ENCODE results near the gene TRPM4. TPM values are rescaled to one million over a fixed set of nuclear protein-coding genes. Genes with fewer than 3 reads are reported as not detected.

Gene TRPM4
- total RNA-seq = 100 to 1,000 TPM in 1 of 6 donors, 10 to 100 TPM in 5; 23.9 to 120 (median 49.3) TPM

DNA sequence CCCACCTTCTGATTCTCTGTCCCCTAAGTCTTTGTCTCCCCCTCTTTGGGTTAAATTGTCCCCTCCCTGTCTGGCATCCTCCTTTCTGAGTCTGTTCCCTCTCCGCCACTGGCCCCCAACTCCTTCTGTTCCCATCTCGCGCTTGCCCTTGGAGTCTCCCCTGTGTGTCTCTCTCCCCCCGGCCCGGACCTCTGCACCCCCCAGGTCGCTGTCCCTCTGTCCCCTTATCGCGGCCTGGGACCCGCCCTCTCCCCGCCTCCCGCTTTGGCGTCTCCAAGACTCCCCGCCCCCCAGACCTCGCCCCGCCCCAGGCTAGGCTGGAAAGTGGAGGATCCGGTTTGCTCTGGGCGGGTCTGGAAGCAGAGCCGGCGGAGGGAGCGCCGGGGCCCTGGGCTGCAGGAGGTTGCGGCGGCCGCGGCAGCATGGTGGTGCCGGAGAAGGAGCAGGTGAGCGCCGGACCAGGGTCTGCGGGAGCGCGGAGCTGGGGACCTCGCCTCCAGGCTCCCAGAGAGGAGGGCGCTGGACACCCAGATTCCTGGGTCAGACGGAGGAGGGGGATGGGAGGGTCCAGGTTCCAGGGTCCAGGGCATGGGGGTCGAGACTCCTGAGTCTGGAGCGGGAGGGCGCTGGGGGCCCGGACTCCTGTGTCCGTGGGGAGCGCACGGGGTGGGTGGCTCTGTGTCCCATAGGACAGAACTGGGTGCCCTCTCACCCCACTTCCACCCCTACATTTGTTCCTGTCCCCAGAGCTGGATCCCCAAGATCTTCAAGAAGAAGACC lies at the start of gene TRPM4:
TRPM4 (plus strand) TSS at position 348 of the 780 bp plus-strand sequence; CDS start at position 423, 75 bp downstream.
- no peaks in the 10 kb centered on the region for H3K9me3 ChIP-seq
- no peaks in the 10 kb centered on the region for H3K27me3 ChIP-seq
- ATAC-seq (ENCODE audit: low FRiP score in 2 of 2) = peak; percentile 95 to 97
- H3K4me1 ChIP-seq = peaks cover 11 to 23% (median 14%) of the 10 kb centered on the region in 4 donors
- DNase-seq = peak; percentile 92 to 96
- peaks cover 0 to 5% (median 0%) of the 10 kb centered on the region in 4 donors for H3K36me3 ChIP-seq
- TF ChIP-seq, protein P1, sequence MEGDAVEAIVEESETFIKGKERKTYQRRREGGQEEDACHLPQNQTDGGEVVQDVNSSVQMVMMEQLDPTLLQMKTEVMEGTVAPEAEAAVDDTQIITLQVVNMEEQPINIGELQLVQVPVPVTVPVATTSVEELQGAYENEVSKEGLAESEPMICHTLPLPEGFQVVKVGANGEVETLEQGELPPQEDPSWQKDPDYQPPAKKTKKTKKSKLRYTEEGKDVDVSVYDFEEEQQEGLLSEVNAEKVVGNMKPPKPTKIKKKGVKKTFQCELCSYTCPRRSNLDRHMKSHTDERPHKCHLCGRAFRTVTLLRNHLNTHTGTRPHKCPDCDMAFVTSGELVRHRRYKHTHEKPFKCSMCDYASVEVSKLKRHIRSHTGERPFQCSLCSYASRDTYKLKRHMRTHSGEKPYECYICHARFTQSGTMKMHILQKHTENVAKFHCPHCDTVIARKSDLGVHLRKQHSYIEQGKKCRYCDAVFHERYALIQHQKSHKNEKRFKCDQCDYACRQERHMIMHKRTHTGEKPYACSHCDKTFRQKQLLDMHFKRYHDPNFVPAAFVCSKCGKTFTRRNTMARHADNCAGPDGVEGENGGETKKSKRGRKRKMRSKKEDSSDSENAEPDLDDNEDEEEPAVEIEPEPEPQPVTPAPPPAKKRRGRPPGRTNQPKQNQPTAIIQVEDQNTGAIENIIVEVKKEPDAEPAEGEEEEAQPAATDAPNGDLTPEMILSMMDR (IDR thresholded peaks at IDR 0.05) = peak in 1 of 6 experiments; percentile 4
- TF ChIP-seq POLR2A (IDR thresholded peaks at IDR 0.05) = peak in 3 of 4 donors; percentile 55 to 83 (median 58)
- TF ChIP-seq EP300 (IDR thresholded peaks at IDR 0.05) = no peak
- TF ChIP-seq POLR2AphosphoS5 (IDR thresholded peaks at IDR 0.05) = peak; percentile 63 to 88
- peak within 1 kb of the TSS; percentile 56 to 99 (median 81) for H3K4me3 ChIP-seq
- peak within 1 kb of the TSS; percentile 85 to 95 (median 90) for H3K27ac ChIP-seq
- WGBS, 2 donors = 0 to 2% methylated on average over 27 to 31 of the region's 41 CpGs

DNA sequence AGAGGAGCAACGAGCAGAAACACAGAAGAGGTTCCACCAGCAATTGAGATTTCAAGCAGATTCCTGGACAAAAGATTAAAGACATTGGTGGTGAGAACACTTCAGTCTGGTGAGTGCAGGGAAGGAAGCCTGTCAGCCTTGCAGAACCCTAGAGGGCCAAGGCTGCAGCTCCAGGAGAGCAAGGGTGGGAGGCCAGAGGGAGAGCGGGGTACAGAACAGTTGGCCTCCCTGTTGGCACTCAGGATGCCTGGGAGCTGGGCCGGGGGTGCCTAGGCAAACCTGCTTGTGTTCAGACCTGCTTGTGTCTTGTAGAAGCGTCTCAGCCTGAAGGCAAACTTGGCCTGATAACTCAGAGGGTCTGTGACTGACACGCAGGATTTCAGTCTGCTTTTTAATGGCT lies 48.5 kb upstream of the TRPM4 start:
- peaks cover 9 to 57% (median 49%) of the 10 kb centered on the region in 4 donors for H3K36me3 ChIP-seq
- H3K27me3 ChIP-seq = no peaks in the 10 kb centered on the region
- no peaks in the 10 kb centered on the region for H3K9me3 ChIP-seq
- TF ChIP-seq, protein P1 (IDR thresholded peaks at IDR 0.05) = no peak
- no peak for TF ChIP-seq POLR2A (IDR thresholded peaks at IDR 0.05)
- H3K4me1 ChIP-seq = peaks cover 7 to 9% (median 8%) of the 10 kb centered on the region in 4 donors
- WGBS, 2 donors = 82 to 87% methylated on average over 5 of the region's 5 CpGs
- no peak overlapping the region for H3K27ac ChIP-seq
- ATAC-seq (ENCODE audit: low FRiP score in 2 of 2) (no peak), DNase-seq (no peak)
- H3K4me3 ChIP-seq = no peak overlapping the region

- ATAC-seq (ENCODE audit: low FRiP score in 2 of 2) = no peak
- TF ChIP-seq, protein P1 (IDR thresholded peaks at IDR 0.05) = no peak
- TF ChIP-seq POLR2AphosphoS5 (IDR thresholded peaks at IDR 0.05) = no peak
- TF ChIP-seq EP300 (IDR thresholded peaks at IDR 0.05) = no peak
- TF ChIP-seq POLR2A (IDR thresholded peaks at IDR 0.05) = no peak
- H3K9me3 ChIP-seq = no peaks in the 10 kb centered on the region
- no peak overlapping the region for H3K4me3 ChIP-seq
- DNase-seq = no peak
- H3K27ac ChIP-seq = no peak overlapping the region
- peaks cover 7 to 11% (median 9%) of the 10 kb centered on the region in 4 donors for H3K4me1 ChIP-seq
- no peaks in the 10 kb centered on the region for H3K27me3 ChIP-seq
- peaks cover 9 to 50% (median 43%) of the 10 kb centered on the region in 4 donors for H3K36me3 ChIP-seq
- WGBS, 2 donors = 88 to 96% methylated on average over 4 to 8 of the region's 8 CpGs
Measured at GRCh38 chr19:49109569-49110233, 47.9 kb upstream of the TRPM4 start.

DNA sequence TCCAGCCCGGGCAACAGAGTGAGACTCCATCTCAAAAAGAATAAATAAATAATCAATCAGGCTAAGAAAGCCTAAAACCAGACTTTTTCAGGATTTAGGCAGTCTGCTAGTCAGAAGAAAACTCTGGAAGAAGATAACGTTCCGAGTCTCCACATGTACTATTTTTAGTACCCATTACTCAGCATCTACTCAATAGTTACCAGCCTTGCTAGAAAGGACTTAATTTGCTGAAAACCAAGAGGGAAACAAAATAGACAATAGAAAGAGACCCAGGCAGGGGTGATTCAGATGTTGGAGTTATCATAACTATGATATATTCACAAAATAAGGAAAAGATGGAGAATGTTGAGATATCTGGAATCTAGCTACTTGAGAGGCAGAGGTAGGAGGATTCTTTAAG lies 47.0 kb upstream of the TRPM4 start:
- DNase-seq (no peak), ATAC-seq (ENCODE audit: low FRiP score in 2 of 2) (no peak)
- Histone ChIP-seq H3K9me3 (no peaks in the 10 kb centered on the region), H3K4me3 (no peak overlapping the region), H3K27ac (no peak overlapping the region), H3K36me3 (peaks cover 9 to 42% (median 34%) of the 10 kb centered on the region in 4 donors), H3K4me1 (peaks cover 7 to 19% (median 14%) of the 10 kb centered on the region in 4 donors), H3K27me3 (no peaks in the 10 kb centered on the region)
- TF ChIP-seq POLR2AphosphoS5 (IDR thresholded peaks at IDR 0.05) (no peak), POLR2A (IDR thresholded peaks at IDR 0.05) (no peak), EP300 (IDR thresholded peaks at IDR 0.05) (no peak)
- TF ChIP-seq, protein P1 (IDR thresholded peaks at IDR 0.05) = no peak
- WGBS, 2 donors = 40 to 50% methylated on average over 3 of the region's 3 CpGs

Measured in upper lobe of left lung (tissue), 6 donors.